KOPT-K1 (cell line): ENCODE measurements around the gene KIAA1755.

Experiments
- H3K27ac ChIP-seq: fragments of 200-600 bp; sonication (generic); 2 replicates; pipeline ENCODE4 v1.5.1; 2016; ENCODE audit warnings: antibody characterized with exemption, mild to moderate bottlenecking, low read depth, low read length; ENCODE audit not compliant: poor library complexity, severe bottlenecking
- H3K36me3 ChIP-seq: fragments of 200-600 bp; sonication (generic); 2 replicates; pipeline ENCODE4 v1.5.1; 2017; ENCODE audit warnings: antibody characterized with exemption, mild to moderate bottlenecking, low read length, moderate library complexity; ENCODE audit not compliant: insufficient read depth
- H3K9me3 ChIP-seq: fragments of 200-600 bp; sonication (generic); 2 replicates; pipeline ENCODE4 v1.5.1; 2017; ENCODE audit warnings: antibody characterized with exemption, low read length, mild to moderate bottlenecking; ENCODE audit not compliant: insufficient read depth, poor library complexity, severe bottlenecking

KIAA1755 gene

DNA sequence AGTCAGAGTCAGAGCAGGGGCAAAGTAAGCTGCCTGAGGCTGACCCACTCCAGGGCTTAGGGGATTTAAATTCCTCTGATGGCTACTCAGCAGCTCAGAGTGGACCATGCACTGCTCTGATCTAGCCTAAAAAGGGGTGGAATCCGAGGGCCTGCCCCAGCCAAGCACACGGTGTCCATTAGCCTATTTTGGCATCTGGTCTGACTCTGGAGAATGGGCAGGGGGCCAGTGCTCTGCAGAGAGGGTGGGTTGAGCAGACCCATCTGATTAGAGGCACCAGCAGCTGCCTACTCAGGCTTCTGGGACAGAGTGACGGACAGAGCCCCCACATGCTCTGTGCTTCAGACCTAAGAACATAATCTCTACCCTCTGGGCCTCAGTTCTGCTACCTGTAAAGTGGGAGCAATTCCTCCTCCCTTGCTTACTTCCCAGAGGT lies 69.6 kb downstream of the KIAA1755 start:
- no peaks in the 10 kb centered on the region for H3K36me3 ChIP-seq
- H3K27ac ChIP-seq, result no peak overlapping the region
- no peaks in the 10 kb centered on the region for H3K9me3 ChIP-seq

DNA sequence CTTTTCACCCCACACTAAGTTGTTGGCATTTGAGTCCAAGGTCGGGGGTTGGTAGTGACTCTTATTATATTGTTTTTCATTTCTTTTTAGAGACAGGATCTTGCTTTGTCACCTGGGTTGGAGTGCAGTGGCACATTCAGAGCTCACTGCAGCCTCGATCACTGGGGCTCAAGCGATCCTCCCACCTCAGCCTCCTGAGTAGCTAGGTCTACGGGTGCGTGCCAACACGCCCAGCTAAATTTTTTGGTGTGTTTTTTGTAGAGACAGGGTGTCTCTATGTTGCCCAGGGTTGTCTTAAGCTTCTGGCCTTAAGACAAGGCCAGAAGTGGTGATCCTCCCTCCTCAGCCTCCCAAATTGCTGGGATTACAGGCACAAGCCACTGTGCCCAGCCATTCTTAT lies 70.4 kb downstream of the KIAA1755 start:
- no peaks in the 10 kb centered on the region for H3K9me3 ChIP-seq
- no peaks in the 10 kb centered on the region for H3K36me3 ChIP-seq
- no peak overlapping the region for H3K27ac ChIP-seq

DNA sequence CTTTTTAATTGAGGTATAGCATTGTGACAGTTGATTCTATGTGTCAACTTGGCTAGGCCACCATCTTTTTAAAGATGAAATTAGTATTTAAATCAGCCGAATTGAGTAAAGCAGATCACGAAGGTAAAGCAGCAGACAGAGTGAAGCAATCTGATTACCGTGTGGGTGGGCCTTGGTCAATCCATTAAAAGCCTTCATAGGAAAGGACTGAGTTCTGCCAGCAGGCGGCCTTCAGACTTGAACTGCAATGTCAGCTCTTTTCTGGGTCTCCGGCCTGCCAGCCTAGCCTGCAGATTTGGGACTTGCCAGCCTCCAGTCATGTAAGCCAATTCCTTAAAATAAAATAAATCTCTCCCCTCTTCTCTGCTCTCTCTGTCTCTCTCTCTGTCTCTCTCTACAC lies 73.0 kb downstream of the KIAA1755 start:
- Histone ChIP-seq H3K27ac (no peak overlapping the region), H3K9me3 (peaks cover 5% of the 10 kb centered on the region)

DNA sequence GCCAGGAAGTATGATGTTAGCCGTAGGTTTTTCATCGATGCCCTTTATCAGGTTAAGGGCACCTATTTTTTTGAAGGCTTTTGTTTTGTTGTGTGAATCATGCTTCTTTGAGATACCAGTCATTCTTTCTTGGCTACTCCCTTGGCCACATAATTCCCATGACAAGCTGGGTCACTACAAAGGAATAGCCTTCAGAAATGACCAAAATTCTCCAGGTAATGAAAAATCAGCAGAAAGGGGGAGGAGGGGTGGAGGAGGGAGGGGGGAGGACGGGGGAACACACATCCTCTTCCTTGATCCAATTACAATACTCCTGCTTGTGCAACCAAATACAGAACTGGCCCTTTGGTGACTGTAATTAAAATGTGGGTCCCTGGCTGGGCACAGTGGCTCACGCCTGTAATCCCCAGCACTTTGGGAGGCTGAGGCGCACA lies 73.7 kb downstream of the KIAA1755 start:
- Histone ChIP-seq H3K36me3 (no peaks in the 10 kb centered on the region), H3K9me3 (peaks cover 5% of the 10 kb centered on the region), H3K27ac (no peak overlapping the region)

More for the DNA sequence above, 73.0 kb downstream of the KIAA1755 start:
- no peaks in the 10 kb centered on the region for H3K36me3 ChIP-seq

DNA sequence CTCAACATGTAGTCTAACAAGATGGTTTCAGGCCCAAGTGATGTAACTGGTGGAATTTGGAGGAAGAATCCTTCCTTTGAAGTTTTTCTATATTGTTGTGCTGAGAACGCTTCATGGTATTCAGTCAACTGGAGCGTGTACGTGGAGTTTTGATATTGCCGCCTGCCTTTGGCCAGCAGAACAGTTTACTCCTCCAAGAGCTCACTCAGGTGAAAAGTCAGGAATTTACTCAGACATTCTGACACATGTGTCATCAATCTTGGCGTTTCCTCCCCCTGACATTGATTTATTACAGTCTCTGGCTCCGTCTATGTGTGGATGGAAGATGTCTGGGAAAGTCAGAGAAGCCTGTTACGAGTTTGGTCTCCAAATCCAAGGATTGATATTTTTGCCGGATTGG lies 76.4 kb downstream of the KIAA1755 start:
- H3K27ac ChIP-seq, result no peak overlapping the region
- H3K36me3 ChIP-seq, result no peaks in the 10 kb centered on the region
- H3K9me3 ChIP-seq, result peaks cover 5% of the 10 kb centered on the region

DNA sequence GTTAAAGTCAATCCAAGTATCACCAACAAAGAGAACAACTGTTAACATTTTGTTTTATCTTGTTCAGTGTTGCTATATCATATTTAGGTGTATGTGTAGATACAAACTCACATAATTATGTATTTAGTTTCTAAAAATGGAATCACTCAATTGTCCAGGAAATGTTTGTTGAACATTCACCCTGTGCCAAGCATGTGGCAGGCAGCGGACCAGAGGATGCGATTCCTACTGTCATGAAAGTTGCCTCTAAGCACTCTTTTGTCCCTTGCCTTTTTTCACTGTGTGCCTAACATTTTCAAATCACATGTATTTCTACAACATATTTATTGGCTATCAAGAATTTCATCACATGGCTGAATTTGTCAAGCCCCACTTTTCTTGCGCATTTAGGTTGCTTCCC lies 78.6 kb downstream of the KIAA1755 start:
- Histone ChIP-seq H3K36me3 (no peaks in the 10 kb centered on the region), H3K27ac (no peak overlapping the region), H3K9me3 (peaks cover 5% of the 10 kb centered on the region)

DNA sequence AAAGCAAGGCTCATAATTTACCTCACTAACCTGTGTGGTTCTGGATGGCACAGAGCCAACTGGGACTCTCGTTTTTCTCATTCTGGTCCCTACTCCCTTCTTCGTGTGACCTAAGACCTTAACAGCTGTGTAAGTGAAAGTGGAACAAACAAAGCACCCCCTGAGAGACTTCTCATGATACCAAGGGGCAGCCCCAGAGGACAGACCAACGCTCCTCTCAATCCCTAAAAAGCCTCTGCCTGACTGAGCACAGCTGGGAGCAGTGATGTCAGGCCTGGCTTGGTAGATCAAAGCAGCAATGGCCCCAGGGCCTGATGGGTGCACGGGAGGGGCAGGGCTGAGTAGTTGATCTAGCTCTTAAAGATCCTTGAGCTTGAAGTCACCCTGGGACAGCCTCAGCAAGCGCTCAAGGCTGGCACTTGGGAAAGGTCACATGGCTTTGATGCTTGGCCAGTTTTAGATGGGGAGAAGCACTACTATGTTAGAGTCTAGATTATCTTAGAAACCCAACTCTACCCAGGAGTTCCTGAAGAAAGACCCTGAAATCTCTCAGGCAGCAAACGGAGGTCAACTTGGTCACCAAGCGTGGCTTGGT lies 79.2 kb downstream of the KIAA1755 start:
- Histone ChIP-seq H3K27ac (no peak overlapping the region), H3K36me3 (no peaks in the 10 kb centered on the region), H3K9me3 (peaks cover 5% of the 10 kb centered on the region)

DNA sequence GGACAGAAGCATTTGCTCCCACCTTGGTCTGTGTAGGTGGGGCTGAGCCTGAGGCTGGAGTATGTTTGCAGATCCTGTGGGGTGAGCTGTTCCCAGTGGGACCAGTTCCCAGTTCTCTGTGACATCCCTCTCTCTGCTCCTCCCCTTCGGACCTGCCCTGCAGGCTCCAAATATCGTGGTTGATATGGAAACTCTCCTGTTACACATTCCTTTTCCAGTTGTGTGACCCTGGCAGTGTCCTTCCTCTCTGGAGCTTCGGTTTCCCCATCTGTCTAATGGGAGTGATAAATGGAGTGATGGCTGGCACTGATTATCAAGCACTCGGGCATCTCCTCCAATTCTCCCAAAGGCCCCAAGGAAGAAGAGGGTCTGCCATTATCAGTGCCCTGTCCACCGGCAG lies 79.8 kb downstream of the KIAA1755 start:
- Histone ChIP-seq H3K27ac (no peak overlapping the region), H3K36me3 (no peaks in the 10 kb centered on the region), H3K9me3 (peaks cover 5% of the 10 kb centered on the region)

DNA sequence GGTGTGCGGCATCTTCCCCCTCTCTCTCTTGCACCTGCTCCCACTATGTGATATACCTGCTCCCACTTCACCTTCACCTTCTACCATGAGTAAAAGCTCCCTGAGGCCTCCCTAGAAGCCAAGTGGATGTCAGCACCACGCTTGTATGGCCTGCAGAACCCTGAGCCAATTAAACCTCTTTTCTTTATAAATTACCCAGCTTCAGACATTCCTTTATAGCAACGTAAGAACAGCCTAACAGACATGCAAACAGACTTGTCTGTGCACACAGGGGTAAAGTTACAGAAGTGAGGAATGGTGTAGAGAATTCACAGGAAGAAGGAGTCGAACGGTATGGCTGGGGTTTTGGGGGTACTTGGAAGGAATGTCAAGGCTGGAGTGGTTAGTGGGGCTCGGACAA lies 80.7 kb downstream of the KIAA1755 start:
- no peak overlapping the region for H3K27ac ChIP-seq
- no peaks in the 10 kb centered on the region for H3K36me3 ChIP-seq
- H3K9me3 ChIP-seq, result peaks cover 5% of the 10 kb centered on the region

DNA sequence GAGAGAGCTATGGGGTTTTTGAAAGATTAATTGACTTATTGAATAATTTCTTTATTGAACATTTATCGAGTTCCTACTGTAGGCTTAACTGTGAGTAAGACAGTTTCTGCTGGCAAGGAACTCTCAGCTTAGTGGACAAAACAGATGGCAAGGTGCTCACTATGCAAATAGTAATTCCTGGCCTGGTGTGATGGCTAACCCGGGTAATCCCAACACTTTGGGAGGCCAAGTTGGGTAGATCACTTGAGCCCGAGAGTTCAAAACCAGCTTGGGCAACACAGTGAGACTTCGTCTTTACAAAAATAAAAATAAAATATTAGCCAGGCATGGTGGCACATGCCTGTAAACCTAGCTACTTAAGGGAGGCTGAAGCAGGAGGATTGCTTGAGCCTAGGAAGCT lies 82.0 kb downstream of the KIAA1755 start:
- Histone ChIP-seq H3K27ac (no peak overlapping the region), H3K9me3 (no peaks in the 10 kb centered on the region), H3K36me3 (no peaks in the 10 kb centered on the region)

DNA sequence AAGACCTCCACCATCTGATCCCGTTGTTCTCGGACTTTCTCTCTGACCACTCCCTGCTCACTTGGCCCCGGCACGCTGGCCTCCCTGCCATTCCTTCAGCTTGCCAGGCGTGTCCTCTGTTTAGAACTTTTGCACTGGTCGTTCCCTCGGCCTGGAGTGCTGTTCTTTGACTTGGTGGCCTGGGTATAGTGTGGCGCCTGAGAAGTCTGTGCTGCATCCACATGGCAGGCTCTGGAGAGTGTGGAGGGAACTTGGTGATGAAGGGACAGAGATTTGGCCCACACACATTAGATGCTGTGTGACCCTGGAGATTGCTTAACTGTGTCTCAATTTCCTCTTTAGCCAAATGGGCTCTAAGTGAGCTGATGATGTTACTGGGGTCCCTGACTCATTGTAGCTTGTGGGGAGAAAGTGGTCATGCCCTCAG lies 82.5 kb downstream of the KIAA1755 start:
- no peak overlapping the region for H3K27ac ChIP-seq
- H3K36me3 ChIP-seq, result no peaks in the 10 kb centered on the region
- H3K9me3 ChIP-seq, result no peaks in the 10 kb centered on the region

DNA sequence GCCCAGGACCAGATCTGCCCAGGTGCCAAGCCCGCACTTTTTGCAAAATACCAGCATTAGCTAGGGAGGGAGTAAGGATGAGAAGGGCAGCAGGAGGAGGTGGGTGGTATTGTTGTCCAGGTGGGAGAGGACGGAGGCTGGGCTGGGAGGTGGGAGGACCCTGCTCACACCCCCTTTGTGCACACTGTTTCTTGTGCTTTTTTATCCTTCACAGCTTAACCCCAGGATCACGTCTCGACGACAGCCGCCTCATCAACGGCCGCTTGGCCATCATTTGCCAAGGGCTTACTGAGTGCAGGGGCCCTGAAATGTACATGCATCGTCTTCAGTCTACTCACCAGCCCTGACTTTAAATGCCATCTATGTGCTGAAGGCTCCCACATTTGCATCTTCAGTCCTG lies 83.3 kb downstream of the KIAA1755 start:
- Histone ChIP-seq H3K27ac (no peak overlapping the region), H3K9me3 (no peaks in the 10 kb centered on the region), H3K36me3 (no peaks in the 10 kb centered on the region)

DNA sequence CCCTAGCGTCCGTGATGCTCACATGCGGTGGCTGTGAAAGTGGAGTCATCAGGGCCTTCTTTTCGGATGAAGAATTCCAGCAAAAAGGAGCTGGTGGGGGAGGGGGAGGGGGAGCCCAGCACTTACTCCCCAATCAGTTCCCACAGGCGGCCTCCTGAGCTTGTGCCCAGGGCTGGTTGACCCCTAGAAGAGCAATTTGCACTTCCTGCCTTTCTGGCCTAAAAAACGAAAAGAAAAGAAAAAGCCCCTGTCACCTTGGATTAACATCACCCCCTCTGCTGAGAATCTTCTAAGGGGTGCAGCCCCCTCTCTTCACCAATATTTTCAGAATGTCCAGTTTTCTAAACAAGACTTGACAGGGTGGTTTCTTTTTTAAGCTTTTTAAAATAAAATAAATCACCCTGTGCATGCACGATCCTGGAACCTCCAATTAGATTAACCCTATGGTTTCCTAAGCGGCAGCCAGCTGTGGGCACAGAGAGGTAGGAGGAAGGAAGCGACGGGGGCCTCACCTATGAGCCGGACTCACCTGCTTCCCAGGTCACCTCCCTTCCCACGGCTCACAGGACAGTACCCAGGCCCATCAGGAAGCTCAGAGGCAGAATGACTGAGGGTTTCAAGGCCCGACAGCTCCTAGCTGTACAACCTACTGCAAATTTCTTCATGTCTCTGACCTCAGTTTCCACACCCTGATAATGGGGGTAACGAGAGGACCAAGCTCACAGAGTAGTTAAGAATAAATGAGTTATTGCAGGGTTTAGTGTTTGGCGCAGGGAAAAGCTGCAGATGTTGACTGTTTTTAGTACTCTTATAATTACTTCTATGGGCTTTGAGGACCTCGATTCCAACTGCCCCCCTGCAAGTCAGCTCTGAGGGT lies 85.0 kb downstream of the KIAA1755 start:
- Histone ChIP-seq H3K9me3 (no peaks in the 10 kb centered on the region), H3K27ac (no peak overlapping the region), H3K36me3 (no peaks in the 10 kb centered on the region)

DNA sequence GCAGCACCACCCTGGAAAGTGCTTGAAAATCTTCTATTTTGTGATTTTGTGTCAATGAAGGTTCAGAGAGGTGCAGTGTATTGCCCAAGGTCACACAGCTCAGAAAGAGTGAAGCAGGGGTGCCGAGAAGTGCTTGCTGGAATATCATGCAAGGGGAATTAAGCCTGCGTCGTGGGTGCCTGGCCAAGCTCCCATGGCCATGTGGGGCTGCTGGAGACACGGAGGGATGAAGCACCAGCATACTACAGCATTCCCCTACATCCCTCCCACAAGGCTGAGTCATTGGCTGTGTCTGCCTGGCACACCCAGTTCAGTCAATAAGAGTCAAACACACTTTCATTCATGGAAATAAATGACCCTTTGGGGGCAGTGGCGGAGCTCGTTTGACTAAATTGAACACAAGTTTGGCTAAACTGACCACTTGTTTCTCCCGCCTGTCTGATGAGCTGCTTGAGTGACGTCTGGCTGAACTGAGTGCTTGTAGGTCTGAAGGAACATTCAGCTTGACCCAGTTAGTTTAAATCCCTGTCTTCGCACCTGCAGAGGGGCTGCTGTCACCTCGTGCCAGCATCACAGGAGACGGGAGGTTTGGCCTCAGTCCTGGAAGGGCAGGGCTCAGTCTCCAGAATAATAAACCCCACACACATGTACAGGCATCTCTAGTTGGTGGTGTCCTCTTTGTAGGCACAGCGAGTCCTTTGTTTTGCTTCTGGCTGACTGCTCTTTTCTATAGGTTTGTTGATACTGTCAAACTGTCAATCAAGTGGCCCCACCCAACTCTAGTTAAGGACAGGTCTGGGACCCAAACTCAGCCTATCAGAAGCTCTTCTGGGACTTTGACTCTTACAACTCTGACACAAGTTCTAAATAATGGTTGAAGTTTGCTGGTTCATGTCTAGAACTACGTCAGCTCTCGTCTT lies 87.0 kb downstream of the KIAA1755 start:
- no peaks in the 10 kb centered on the region for H3K9me3 ChIP-seq
- no peak overlapping the region for H3K27ac ChIP-seq
- no peaks in the 10 kb centered on the region for H3K36me3 ChIP-seq

DNA sequence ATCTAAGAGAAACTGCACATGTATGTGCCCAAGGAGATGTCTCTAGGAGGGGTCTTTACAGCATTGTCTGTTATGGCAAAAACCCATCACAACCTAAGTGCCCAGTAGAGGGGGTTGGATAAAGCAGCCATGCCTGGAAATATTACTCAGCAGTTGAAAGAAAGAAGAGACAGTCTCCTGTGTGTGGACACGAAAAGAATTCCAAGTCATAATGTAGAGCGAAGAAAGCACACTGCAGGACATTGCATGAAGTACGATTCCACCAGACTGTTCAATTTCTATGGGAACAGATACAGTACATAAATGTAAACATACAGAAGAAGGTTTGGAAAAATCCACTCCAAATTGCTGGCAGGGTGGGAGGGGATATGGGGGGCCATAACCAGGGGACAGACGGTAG lies 88.1 kb downstream of the KIAA1755 start:
- Histone ChIP-seq H3K36me3 (no peaks in the 10 kb centered on the region), H3K27ac (no peak overlapping the region), H3K9me3 (no peaks in the 10 kb centered on the region)
